ENCODE measurements around the gene C1QA.

C1QA gene

DNA sequence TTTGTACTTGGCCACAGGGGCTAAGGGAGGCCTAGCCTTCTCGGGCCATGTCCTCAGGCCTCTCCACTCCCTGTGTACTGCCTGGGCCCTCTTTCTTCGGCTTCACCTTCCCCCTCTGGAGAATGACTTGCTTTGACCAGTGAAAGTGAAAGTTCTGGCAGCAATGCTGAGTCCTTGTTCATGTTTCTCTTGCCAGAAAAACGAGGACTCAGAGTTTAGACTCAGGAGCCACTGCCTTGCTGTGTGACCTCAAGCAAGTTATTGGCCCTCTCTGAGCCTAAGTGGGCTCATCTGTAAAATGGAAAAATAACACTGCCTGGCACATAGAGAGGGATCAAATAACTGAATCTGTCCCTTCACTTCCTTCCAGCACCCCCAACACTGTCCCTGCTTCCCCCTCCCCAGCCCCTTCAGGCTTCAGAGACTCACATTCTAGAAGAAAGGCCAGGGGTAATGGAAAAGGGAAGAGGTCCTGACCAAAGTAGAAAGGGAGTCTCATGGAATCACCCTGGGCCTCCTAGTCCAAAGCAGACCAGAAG, 1.5 kb downstream of the C1QA start:
- no peak for DNase-seq (ENCODE audit: low read depth)

DNA sequence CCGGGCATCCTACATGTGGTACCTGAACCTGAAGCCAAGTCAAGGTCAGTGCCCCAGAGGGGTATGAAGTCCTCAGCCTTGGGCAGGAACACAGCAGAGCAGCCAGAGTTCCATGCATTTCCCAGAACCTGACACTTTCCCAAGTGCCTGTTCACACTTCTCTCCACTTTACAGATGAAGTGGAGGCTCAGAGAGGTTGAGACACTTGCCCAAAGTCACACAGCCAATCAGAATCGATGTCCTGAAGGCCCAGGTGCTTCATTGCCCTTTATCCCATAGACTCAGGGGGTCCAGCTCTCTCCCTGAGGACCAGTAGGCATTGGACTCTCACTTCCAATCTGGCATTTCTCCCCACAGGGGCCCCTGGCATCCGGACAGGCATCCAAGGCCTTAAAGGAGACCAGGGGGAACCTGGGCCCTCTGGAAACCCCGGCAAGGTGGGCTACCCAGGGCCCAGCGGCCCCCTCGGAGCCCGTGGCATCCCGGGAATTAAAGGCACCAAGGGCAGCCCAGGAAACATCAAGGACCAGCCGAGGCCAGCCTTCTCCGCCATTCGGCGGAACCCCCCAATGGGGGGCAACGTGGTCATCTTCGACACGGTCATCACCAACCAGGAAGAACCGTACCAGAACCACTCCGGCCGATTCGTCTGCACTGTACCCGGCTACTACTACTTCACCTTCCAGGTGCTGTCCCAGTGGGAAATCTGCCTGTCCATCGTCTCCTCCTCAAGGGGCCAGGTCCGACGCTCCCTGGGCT, 2.2 kb downstream of the C1QA start:
- no peak for DNase-seq (ENCODE audit: low read depth)
- H3K4me3 ChIP-seq (ENCODE audit: low read depth, low read length), result no peak overlapping the region
- TF ChIP-seq, protein P1, sequence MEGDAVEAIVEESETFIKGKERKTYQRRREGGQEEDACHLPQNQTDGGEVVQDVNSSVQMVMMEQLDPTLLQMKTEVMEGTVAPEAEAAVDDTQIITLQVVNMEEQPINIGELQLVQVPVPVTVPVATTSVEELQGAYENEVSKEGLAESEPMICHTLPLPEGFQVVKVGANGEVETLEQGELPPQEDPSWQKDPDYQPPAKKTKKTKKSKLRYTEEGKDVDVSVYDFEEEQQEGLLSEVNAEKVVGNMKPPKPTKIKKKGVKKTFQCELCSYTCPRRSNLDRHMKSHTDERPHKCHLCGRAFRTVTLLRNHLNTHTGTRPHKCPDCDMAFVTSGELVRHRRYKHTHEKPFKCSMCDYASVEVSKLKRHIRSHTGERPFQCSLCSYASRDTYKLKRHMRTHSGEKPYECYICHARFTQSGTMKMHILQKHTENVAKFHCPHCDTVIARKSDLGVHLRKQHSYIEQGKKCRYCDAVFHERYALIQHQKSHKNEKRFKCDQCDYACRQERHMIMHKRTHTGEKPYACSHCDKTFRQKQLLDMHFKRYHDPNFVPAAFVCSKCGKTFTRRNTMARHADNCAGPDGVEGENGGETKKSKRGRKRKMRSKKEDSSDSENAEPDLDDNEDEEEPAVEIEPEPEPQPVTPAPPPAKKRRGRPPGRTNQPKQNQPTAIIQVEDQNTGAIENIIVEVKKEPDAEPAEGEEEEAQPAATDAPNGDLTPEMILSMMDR (conservative IDR thresholded peaks at IDR 0.05; ENCODE audit: low read depth, low read length), result no peak

More for the DNA sequence above, 1.5 kb downstream of the C1QA start:
- TF ChIP-seq, protein P1 (conservative IDR thresholded peaks at IDR 0.05; ENCODE audit: low read depth, low read length), result no peak
- no peak overlapping the region for H3K4me3 ChIP-seq (ENCODE audit: low read depth, low read length)

DNA sequence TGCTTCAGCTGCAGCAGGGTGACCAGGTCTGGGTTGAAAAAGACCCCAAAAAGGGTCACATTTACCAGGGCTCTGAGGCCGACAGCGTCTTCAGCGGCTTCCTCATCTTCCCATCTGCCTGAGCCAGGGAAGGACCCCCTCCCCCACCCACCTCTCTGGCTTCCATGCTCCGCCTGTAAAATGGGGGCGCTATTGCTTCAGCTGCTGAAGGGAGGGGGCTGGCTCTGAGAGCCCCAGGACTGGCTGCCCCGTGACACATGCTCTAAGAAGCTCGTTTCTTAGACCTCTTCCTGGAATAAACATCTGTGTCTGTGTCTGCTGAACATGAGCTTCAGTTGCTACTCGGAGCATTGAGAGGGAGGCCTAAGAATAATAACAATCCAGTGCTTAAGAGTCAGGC, 2.9 kb downstream of the C1QA start:
- DNase-seq (ENCODE audit: low read depth), result peak; percentile 74
- no peak overlapping the region for H3K4me3 ChIP-seq (ENCODE audit: low read depth, low read length)
- TF ChIP-seq, protein P1 (conservative IDR thresholded peaks at IDR 0.05; ENCODE audit: low read depth, low read length), result peak; percentile 35

DNA sequence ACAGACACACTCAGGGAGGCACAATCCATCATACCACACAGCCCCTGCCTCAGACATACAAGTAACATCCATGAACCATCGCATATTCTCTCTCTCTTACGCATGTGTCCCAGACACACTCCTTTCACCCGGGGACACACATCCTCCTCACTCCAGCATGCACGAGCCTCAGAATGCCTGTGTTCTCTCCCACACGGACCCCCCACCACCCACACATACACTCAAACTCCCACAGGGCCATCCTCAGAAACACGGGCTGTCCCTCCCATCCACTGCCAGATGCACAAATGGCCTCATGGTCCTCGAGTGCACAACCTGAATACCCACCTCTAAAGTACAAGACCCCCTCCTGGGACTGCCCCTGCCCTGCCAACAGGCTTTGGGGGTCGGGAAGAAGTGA, 4.8 kb downstream of the C1QA start:
- TF ChIP-seq, protein P1 (conservative IDR thresholded peaks at IDR 0.05; ENCODE audit: low read depth, low read length), result no peak
- no peak overlapping the region for H3K4me3 ChIP-seq (ENCODE audit: low read depth, low read length)
- no peak for DNase-seq (ENCODE audit: low read depth)

DNA sequence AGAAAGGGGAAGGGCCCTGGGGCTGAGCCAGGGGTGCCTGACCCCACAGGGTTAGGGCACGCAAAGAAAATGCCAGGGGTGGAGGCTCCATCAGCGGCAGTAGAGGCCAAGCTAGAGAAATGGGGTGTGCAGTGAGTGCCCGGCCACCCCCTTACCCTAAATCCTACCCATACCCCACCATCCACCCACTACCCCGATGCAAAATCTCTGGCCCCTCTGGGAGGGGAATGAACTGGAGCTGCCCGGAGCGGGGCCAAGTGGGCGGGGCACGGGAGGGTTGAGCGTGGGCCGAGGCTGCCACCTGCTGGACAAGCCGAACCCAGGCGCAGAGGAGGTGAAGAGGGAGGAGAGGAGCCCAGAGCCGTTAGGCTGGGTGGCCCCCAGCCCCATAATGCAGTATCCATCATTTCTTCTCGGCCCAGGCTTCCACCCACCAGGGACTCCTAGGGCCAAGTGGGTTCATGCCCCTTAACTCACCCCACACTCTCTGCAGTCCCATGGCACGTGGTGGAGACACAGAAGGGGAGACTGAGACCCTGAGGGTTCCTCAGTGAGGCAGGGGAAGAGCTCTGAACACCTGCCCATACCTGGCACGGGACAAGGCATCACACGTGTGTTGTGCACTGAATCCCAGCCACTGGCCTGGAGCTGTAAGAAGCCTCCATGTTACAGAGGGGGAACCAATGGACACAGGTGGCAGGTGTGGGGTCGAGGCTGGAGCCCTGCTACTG, 5.6 kb downstream of the C1QA start:
- no peak overlapping the region for H3K4me3 ChIP-seq (ENCODE audit: low read depth, low read length)
- TF ChIP-seq, protein P1 (conservative IDR thresholded peaks at IDR 0.05; ENCODE audit: low read depth, low read length), result peak; percentile 93
- peak; percentile 58 for DNase-seq (ENCODE audit: low read depth)

DNA sequence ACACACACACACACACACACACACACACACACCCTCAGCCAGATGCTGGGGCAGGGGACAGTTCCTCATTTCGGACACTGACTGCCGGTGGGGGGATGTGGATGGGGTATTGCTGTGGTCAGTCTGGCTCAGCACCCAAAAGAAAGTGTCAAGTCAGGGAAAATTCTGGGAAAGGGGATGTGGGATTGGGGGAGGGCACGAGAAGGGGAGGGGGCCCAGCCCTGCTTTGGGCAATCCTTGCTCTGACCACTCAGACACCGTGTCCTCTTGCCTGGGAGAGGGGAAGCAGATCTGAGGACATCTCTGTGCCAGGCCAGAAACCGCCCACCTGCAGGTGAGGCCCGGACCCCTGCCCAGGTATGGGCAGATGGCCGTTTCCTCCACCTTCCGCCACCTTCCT, 7.0 kb downstream of the C1QA start, which contains the start of gene C1QC:
C1QC (plus strand) TSS at position 253 of the 400 bp plus-strand sequence. CDS start 391 bp downstream, outside the sequence.
- no peak within 1 kb of the TSS for H3K4me3 ChIP-seq (ENCODE audit: low read depth, low read length)
- no peak for DNase-seq (ENCODE audit: low read depth)
- TF ChIP-seq, protein P1 (conservative IDR thresholded peaks at IDR 0.05; ENCODE audit: low read depth, low read length), result no peak

Data from choroid plexus epithelial cell (primary cell).